HG02763 (cell line): ENCODE data around the gene AACS.
"Not testable (repeated sequence)": the region's sequence is repeated elsewhere in the genome, so short reads cannot be mapped to it uniquely, and the experiment has no call there.

Experiments
- ATAC-seq: cut with Tn5 transposase; IDR thresholded peaks from one replicate; pipeline ENCODE4 v1.9.1; 2021; ENCODE audit warnings: mild to moderate bottlenecking, moderate library complexity; ENCODE audit not compliant: unreplicated experiment

AACS gene

GRCh38 chr12:125091401-125091800 lies 26.2 kb downstream of the AACS start:
- ATAC-seq: no peak

- ATAC-seq: no peak
Observed at GRCh38 chr12:125092108-125092871, 27.1 kb downstream of the AACS start.

DNA sequence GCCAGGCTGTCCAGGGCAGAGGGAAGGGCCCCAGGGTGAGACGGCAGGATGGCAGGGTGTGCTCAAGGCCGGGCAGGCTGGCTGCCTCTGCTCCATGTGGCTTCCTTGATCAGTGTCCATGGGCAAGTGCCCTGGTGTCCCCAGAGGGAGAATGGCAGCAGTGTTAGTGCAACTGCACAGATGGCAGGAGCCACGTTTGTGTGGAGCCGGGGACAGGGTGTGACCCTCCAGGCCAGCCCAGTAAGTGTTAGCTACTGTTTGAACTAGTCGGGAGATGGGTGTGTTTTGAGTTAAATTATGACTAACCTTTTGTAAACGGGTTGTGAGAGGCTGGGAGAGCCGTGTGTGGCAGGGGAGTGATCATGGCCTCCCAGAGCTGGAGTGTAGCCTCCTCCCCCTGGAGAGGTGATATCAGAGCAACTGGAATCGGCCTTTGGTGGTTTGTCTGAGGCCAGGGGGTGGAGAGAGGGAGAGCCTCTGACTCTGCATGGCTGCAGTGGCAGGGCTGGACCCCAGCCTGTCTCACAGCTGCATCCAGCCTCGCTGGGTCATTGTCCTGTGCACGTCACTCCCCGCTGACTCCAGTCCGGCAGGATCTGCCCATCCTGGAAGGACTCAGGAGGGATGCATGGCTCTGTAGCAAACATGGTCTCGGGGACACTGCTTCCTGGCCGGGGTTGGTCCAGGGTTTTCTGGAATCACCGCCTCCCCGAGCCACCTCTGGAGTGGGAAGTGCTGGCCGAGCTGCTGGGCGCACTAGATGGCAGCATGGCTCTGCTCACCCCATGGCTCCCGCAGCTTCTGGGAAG lies 27.8 kb downstream of the AACS start:
- no peak for ATAC-seq

- ATAC-seq: no peak
Observed at GRCh38 chr12:125093681-125094330, 28.6 kb downstream of the AACS start.

- ATAC-seq: no peak
Observed at GRCh38 chr12:125096894-125097293, 31.7 kb downstream of the AACS start.

DNA sequence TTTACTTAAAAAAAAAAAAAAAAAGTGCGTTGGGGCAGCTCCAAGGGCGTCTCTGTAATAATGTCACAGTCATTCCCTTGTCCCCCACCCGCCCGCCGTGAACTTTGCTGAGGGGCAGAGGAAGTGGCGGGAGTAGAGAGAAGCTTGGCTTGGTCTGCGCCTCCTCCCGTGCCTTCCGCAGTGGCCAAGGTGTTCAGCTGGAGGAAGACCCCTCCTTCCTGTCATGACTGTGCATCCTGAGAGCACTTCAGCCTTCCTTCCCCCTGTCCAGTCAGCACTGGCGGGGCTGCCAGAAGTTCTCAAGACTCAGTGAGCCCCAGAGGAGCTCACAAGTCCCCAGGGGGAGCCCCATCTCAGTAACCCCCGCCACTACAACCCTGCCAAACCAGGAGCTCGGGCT lies 32.2 kb downstream of the AACS start:
- no peak for ATAC-seq

DNA sequence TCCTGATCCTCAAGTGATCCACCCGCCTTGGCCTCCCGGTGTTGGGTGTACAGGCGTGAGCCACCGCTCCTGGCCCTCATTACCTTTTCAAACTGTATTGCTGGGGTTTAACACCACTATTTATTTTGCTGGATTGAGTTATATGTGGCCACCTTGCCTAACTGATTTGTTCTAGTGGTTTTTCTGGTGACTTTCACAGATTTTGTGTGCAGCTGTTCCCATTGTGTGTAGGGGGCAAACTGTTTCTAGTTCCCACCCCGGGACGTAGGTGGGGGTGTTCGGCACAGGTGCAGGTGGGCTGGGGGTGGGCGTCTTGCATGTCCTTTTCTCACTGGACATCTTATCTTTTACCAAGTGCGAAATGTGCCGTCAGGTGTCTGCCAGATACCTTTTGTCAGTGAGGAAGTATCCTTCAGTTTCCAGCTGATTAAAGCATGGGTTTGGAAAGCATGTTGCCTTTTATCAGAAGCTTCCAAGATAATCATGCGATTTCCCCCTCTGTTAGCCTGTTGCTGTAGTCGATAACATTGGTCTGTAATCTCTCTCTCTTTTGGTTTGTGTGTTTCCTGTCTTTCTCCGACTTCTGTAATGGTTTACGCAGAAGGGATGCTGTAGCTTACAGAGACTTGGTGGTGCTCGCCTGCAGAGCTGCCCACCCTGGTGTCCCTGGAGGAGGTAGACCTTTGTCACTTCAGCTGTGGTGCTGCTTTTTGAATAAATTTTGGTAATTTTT lies 33.6 kb downstream of the AACS start:
- ATAC-seq: no peak

GRCh38 chr12:125099409-125099782 lies 34.2 kb downstream of the AACS start:
- no peak for ATAC-seq

DNA sequence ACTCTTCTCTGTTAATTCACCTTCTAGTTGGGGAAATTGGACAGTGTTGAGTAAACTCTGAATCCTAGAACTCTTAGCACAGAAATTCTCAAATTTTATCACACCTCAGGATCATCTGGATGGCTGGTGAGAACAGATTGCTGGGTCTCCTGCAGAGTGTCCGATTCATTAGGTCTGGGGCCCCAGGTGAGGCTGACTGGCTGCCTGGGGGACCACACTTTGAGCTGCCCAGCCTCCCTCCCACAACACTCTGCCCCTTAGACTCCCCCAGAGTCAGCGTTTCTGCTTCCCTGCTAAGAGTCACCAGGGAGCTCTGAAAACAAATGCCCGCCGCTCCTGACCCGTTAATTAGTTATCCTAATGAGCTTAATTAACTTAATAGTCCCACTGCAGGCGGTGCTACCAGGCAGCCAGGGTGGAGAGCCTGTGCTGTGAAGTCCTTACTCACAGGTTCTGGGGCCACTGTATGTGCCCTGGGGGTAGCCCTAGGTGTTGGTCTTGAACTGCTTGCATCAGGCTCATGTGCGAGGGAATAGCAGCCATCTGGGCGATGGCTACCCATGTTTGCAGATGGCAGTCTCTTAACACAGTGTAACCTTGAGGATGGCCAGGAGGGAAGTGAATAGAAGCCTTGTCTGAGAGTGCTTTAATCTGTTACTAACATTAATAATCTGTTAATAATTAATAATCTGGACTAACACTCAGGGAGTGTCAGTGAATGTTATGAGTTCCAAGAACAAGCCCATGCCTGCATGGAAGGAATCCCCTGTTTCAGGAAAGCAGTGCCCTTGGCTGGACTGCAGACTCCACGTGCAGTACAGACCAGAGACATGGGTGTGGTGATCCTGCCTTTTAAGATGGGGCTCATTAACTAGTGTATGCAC lies 35.6 kb downstream of the AACS start:
- no peak for ATAC-seq

GRCh38 chr12:125104982-125105381 lies 39.7 kb downstream of the AACS start:
- ATAC-seq: no peak

- ATAC-seq: no peak
Observed at GRCh38 chr12:125105600-125105999, 40.4 kb downstream of the AACS start.

DNA sequence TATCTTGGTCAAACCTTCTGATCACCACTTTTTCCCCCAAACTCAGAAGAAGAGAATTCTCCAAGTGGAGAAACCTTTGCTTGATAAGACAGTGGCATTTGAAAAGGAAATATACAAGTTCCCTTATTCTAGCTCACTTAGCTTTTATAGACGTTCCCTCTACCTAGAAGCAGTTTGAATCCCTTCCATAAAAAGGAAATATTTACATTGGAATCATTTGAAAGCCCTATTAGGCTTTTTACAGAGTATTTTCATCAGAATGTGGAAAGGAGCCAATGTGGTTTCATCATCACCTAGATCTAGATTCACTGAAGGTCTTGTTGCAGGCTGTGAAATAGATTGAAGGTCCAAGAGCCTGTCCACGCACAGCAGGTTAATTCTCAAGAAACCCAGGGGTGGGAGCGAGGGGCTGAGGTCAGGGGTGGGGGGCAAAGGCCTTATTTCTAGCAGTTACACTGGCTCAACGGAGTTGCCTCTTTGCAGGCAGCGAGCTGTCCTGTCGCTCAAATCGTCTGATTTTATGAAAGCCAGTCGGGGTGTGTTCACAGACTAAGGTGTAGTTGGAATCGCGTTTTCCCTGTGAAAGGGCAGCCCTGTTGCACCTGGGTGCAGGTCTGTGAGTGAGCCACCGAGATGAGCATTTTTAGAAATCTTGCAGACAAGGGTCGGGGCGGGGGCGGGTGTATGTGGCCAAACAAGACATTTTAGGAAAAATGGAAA lies 45.6 kb downstream of the AACS start:
- no peak for ATAC-seq

DNA sequence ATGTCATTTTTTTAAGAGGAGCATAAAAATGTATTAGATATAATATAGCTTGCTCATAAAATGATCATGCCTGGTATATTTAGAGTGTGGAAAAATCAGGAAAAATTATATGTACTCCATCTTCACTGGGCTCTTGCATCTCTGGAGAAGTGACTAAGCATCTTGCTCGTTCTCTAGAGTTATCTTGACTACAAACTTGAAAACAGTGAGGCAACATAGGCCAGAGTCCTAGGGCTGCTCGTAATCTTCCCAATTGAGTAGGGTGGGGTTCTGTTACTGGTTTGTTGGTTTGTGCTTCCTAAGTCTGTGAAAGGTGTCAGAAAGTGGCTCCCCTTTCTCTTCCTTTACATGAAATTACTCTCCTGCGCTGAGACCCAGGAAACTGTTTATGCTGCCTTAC lies 46.2 kb downstream of the AACS start:
- ATAC-seq: no peak

- not testable (repeated sequence) for ATAC-seq
Observed at GRCh38 chr12:125112614-125113013, 47.4 kb downstream of the AACS start.

DNA sequence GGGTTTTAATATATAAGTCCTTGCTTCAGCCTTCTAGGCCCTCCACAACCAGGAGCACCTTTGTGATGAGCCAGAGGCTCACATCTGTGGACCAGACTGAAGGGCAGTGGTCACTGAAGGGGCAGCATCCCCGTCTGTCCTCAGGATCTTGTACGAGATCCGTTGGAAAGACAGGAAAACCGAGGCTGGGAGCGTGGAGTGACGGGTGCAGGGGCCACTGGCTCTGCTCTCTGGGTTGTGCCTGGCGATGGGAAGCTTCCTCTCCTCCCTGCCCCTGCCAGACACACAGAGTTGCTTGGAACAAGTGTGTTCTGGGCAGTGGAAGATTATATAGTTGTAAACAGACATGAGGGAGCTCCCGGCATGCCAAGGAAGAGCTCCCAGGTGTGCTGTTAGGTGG lies 48.0 kb downstream of the AACS start:
- no peak for ATAC-seq

DNA sequence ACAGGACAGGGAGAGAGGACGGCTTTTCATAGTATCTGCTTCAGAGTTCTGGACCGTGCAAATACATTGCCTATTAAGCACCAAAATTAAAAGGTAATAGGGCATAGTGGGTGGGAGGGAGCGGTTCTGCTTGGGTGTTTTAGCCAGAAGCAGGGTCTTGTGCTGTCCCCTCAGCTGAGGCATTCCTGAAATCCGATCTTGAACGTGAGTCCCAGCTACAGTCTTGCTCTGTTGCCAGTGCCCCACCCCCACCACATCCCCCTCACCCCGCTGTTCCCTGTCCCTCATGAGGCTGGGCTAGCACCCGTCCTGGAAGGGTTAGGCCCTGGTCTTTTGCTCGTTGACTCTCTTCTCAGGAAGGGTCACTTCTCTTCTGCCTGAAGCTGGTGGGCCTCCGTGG lies 48.6 kb downstream of the AACS start:
- no peak for ATAC-seq

GRCh38 chr12:125114365-125115141 lies 49.3 kb downstream of the AACS start:
- ATAC-seq: peak; percentile 60

DNA sequence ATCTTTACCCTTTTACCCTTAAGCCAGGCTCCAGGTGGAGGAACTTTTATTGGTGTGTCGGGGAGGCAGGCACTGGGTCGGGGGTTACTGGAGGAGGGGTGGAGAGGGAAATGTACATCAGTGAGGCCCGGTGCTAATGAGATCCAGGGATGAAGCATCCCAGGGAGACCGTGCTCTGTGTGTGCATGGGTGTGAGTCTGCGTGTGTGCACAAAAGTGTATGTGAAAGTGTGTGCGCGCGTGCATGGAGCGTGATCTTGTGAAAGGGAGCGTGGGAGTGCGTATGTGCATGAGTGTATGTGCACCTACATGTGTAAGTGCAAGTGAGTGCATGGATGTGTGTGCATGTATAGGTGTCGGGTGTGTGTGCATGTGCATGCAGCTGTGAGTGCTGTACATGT lies 55.3 kb downstream of the AACS start:
- ATAC-seq: no peak

DNA sequence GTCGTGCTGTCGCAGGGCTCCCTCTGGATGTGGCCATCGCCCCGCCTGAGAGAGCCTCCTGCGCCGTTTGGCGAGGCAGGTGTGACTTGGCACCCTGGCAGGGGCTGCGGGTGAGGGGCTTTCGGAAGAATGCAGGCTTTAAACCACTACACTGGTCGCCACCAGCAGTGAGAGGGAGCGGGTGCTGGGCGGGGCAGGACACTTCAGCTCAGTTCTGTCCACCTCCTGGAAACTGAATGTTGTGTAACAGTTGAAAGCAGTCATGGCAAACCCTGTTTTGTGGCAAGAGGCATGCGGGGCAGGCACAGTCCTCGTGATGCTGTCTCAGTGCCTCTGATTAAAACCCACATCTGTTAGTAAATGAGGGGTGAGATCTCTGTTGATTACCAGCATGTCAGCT lies 55.9 kb downstream of the AACS start:
- ATAC-seq: no peak
